Progenitor cell of endocrine pancreas (in vitro differentiated cells): Measurements from ENCODE around the gene UVSSA. TPM values are rescaled to one million over a fixed set of nuclear protein-coding genes. Genes with fewer than 3 reads are reported as not detected.

Source experiments
- DNase-seq: peaks from one replicate; pipeline ENCODE4 v3.0.0; 2021; ENCODE audit warnings: low spot score; ENCODE audit not compliant: unreplicated experiment
- H3K27ac Mint-ChIP-seq: 2 replicates; pipeline ENCODE4 v1.8.0; 2021; ENCODE audit warnings: mild to moderate bottlenecking, moderate library complexity, mixed read lengths
- H3K27me3 Mint-ChIP-seq: 2 replicates; pipeline ENCODE4 v1.8.0; 2021; ENCODE audit warnings: mixed read lengths
- H3K36me3 Mint-ChIP-seq: 2 replicates; pipeline ENCODE4 v1.8.0; 2022; ENCODE audit warnings: mixed read lengths; ENCODE audit not compliant: insufficient read depth
- H3K4me1 Mint-ChIP-seq: 2 replicates; pipeline ENCODE4 v1.8.0; 2021; ENCODE audit warnings: low read depth, mixed read lengths
- H3K4me3 Mint-ChIP-seq: 2 replicates; pipeline ENCODE4 v1.8.0; 2021; ENCODE audit warnings: low read depth, mild to moderate bottlenecking, moderate library complexity, mixed read lengths
- H3K9me3 Mint-ChIP-seq: 2 replicates; pipeline ENCODE4 v1.8.0; 2021; ENCODE audit warnings: low read depth, mixed read lengths
- CTCF ChIP-seq: fragments of 200-600 bp; sonication (generic); IDR thresholded peaks from one replicate; pipeline ENCODE4 v1.5.0; 2021; ENCODE audit warnings: antibody characterized with exemption, mild to moderate bottlenecking; ENCODE audit not compliant: unreplicated experiment
- total RNA-seq: library from RNA; stranded (reverse); gene quantifications from 2 replicates; pipeline ENCODE4 v1.2.1, GENCODE V29; 2021

Gene UVSSA
- total RNA-seq, 1 donor from 2014 or later, result 32.5 TPM

- Mint-ChIP-seq H3K36me3 (peaks cover 12% of the 10 kb centered on the region), H3K9me3 (no peaks in the 10 kb centered on the region), H3K4me1 (peaks cover 3% of the 10 kb centered on the region), H3K27ac (no peak overlapping the region), H3K4me3 (no peak overlapping the region), H3K27me3 (no peaks in the 10 kb centered on the region)
- TF ChIP-seq CTCF, result no peak
- DNase-seq, result no peak
These were observed 46.2 kb upstream of the UVSSA start for GRCh38 chr4:1300466-1301455.

DNA sequence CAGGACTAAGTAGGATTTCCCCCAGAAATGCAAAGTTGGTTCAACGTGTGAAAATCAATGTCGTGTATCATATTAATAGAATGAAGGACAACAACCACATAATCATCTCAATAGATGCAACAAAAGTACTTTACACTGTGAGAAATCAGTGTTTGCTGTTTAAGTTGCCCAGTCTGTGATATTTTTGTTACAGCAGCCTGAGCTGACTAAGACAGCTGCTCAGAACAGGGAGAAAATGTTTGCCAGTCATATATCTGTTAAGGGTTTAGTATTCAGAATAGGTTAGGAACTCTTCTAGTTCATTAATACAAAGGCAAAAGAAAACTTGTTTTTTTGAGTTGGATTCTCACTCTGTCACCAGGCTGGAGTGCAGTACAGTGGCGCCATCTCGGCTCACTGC lies 44.8 kb upstream of the UVSSA start:
- Mint-ChIP-seq H3K27ac (no peak overlapping the region), H3K4me1 (peaks cover 3% of the 10 kb centered on the region), H3K9me3 (no peaks in the 10 kb centered on the region), H3K27me3 (no peaks in the 10 kb centered on the region), H3K4me3 (no peak overlapping the region), H3K36me3 (peaks cover 12% of the 10 kb centered on the region)
- DNase-seq, result no peak
- TF ChIP-seq CTCF, result no peak

DNA sequence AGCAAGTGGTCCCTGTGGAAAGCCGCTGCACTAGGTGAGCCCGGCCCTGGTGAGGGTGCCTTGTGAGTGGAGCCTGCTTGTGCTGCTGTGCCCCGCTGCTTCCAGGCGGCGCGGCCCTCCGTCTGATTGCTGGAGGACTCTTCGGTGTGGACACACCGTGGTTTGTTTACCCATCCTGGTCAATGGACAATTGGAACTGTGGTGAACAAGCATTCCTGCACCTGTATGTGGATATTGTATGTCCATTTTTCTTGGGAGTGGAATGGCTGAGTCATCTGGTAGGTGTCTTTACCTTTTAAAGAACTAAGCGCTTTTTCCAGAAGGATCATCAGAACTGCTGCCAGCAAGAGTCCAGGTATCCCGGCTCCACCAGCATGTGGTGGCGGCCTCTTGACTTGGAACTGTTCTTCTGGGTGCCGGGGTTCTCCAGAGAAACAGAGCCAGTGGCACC lies 41.7 kb upstream of the UVSSA start:
- no peak for TF ChIP-seq CTCF
- no peak for DNase-seq
- Mint-ChIP-seq H3K27ac (peak overlapping the region; percentile 84), H3K9me3 (no peaks in the 10 kb centered on the region), H3K4me3 (no peak overlapping the region), H3K4me1 (peaks cover 20% of the 10 kb centered on the region), H3K36me3 (peaks cover 8% of the 10 kb centered on the region), H3K27me3 (no peaks in the 10 kb centered on the region)

GRCh38 chr4:1305781-1306455 lies 41.1 kb upstream of the UVSSA start:
- peaks cover 21% of the 10 kb centered on the region for H3K4me1 Mint-ChIP-seq
- H3K27ac Mint-ChIP-seq, result peak overlapping the region; percentile 84
- TF ChIP-seq CTCF, result no peak
- no peak for DNase-seq
- no peaks in the 10 kb centered on the region for H3K27me3 Mint-ChIP-seq
- peaks cover 8% of the 10 kb centered on the region for H3K36me3 Mint-ChIP-seq
- H3K9me3 Mint-ChIP-seq, result no peaks in the 10 kb centered on the region
- no peak overlapping the region for H3K4me3 Mint-ChIP-seq

DNA sequence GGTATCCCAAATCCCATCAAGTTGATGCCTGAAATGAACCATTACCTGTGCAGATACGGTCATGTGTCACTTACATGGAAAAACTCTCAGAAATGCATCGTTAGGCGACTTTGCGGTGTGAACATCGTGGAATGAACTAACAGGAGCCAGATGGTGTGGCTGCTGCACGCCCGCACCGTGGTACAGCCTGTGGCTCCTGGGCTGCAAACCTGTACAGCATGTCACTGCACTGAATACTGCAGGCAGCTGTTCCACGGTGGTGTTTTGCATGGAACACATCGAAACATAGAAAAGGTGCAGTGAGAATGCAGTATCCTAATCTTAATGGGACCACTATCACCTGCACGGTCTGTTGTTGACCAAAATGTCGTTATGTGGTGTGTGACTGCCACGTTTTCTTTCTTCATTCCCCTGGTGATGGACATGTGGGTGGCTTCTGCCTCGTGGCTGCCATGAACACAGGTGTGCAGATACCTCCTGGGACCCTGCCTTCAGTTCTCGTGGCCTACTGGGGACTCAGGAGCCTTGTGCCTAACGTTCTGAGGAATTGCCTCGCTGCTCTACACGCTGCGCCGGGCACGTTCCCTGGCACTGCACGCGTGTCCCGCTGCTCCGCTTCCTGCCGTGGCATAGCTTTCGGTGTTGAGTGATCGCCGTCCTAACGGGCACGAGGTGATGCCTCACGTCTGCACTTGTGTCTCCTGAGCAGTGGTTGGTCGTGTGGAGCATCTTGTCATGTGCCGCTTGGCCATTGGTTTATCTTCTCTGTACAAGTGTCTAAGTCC lies 38.9 kb upstream of the UVSSA start:
- Mint-ChIP-seq H3K4me3 (no peak overlapping the region), H3K27ac (peak overlapping the region; percentile 92), H3K27me3 (no peaks in the 10 kb centered on the region), H3K9me3 (no peaks in the 10 kb centered on the region), H3K4me1 (peaks cover 21% of the 10 kb centered on the region), H3K36me3 (peaks cover 6% of the 10 kb centered on the region)
- DNase-seq, result no peak
- TF ChIP-seq CTCF, result no peak
